Endothelial cell of umbilical vein (primary cell): Measurements from ENCODE around the gene KRT37. TPM values are rescaled to one million over a fixed set of nuclear protein-coding genes. Genes with fewer than 3 reads are reported as not detected.

Experiments used
- BruUV-seq: library from RNA; stranded (reverse); fragments of 400-500 nt; replicated peaks from 2 replicates; lab custom pipeline; 2021; lab: Mats Ljungman, UMichigan
- CTCF ChIA-PET: fragments of 300-600, 350-600 bp; sonication (Branson Sonifier 250); formaldehyde crosslinking; loops from one replicate; lab custom pipeline; 2021; ENCODE audit warnings: antibody characterized with exemption, inconsistent platforms; lab: Charles Lee
- POLR2A ChIA-PET: fragments of 300-600, 350-600 bp; sonication (Branson Sonifier 250); formaldehyde crosslinking; loops from one replicate; lab custom pipeline; 2021; ENCODE audit warnings: antibody characterized with exemption, inconsistent platforms; lab: Charles Lee
- DNase-seq: peaks from one replicate; pipeline ENCODE4 v3.0.0-alpha.2; 2011; ENCODE audit warnings: low read depth, low spot score
- FAIRE-seq: peaks from 2 replicates; lab custom pipeline; 2011; peaks lifted over from hg19 to GRCh38; lab: Jason Lieb, UNC
- H2AFZ ChIP-seq: 2 replicates; pipeline ENCODE4 v1.6.0; 2012; ENCODE audit warnings: low read depth, low read length, control low read depth, inconsistent platforms
- H3K27ac ChIP-seq: 2 replicates; pipeline ENCODE4 v1.5.1; 2011; ENCODE audit warnings: low read depth, mild to moderate bottlenecking, control low read depth, low read length, moderate library complexity; ENCODE audit not compliant: insufficient read depth
- H3K27me3 ChIP-seq, 2 experiments: 2 replicates each; pipeline versions ENCODE4 v1.6.0 to v1.6.1; 2011; ENCODE audit warnings: low read length in 2 of 2, mixed read lengths in 1 of 2; ENCODE audit not compliant: control insufficient read depth in 2 of 2, insufficient read depth in 2 of 2
- H3K36me3 ChIP-seq, 2 experiments: 2 replicates in 1 of 2; 3 replicates in 1 of 2; pipeline ENCODE4 v1.5.1; 2011; ENCODE audit warnings: low read length in 2 of 2, mild to moderate bottlenecking in 1 of 2, moderate library complexity in 1 of 2; ENCODE audit not compliant: control insufficient read depth in 2 of 2, insufficient read depth in 2 of 2; ENCODE audit errors: extremely low read depth in 1 of 2
- H3K4me1 ChIP-seq: 3 replicates; pipeline ENCODE4 v1.5.1; 2011; ENCODE audit warnings: mild to moderate bottlenecking, low read length; ENCODE audit not compliant: control insufficient read depth, insufficient read depth; ENCODE audit errors: extremely low read depth
- H3K4me2 ChIP-seq: 2 replicates; pipeline ENCODE4 v1.6.1; 2011; ENCODE audit warnings: low read length, control low read depth, mixed read lengths; ENCODE audit not compliant: insufficient read depth
- H3K4me3 ChIP-seq, 3 experiments: fragments of 200-600 bp in 1 of 3; sonication (generic), shearing (Covaris generic) in 1 of 3; replicated peaks in 1 of 3; 2 replicates each; pipeline ENCODE4 v1.5.1; 2011 to 2016; ENCODE audit warnings: control low read depth in 3 of 3, low read length in 3 of 3, mild to moderate bottlenecking in 2 of 3, inconsistent platforms in 1 of 3, low read depth in 1 of 3, moderate library complexity in 1 of 3; ENCODE audit not compliant: insufficient read depth in 1 of 3
- H3K79me2 ChIP-seq: 2 replicates; pipeline ENCODE4 v1.6.0; 2012; ENCODE audit warnings: low read length, inconsistent platforms; ENCODE audit not compliant: control insufficient read depth, insufficient read depth
- H3K9ac ChIP-seq: replicated peaks from 2 replicates; pipeline ENCODE3; 2011; ENCODE audit warnings: low read length, control low read depth; ENCODE audit not compliant: insufficient read depth; ENCODE audit errors: extremely low read depth
- H3K9me1 ChIP-seq: replicated peaks from 3 replicates; pipeline ENCODE4 v1.6.0; 2011; ENCODE audit warnings: mild to moderate bottlenecking, low read length; ENCODE audit not compliant: control insufficient read depth, insufficient read depth; ENCODE audit errors: extremely low read depth
- H3K9me3 ChIP-seq: replicated peaks from 2 replicates; pipeline ENCODE4 v1.5.1; 2012; ENCODE audit warnings: low read length, inconsistent platforms; ENCODE audit not compliant: control insufficient read depth, insufficient read depth
- H4K20me1 ChIP-seq: replicated peaks from 2 replicates; pipeline ENCODE3; 2011; ENCODE audit warnings: mild to moderate bottlenecking, low read length; ENCODE audit not compliant: control insufficient read depth, insufficient read depth; ENCODE audit errors: extremely low read depth
- EZH2 ChIP-seq: IDR thresholded peaks from 2 replicates; pipeline ENCODE4 v1.6.1; 2012; ENCODE audit warnings: borderline replicate concordance, low read depth, mild to moderate bottlenecking, moderate library complexity, low read length, inconsistent platforms; ENCODE audit not compliant: severe bottlenecking
- FOS ChIP-seq: IDR thresholded peaks from 2 replicates; pipeline ENCODE4 v1.6.1; 2011; ENCODE audit warnings: mild to moderate bottlenecking, low read length, moderate library complexity, borderline replicate concordance; ENCODE audit not compliant: insufficient read depth
- GATA2 ChIP-seq: IDR thresholded peaks from 2 replicates; pipeline ENCODE4 v1.7.0; 2011; ENCODE audit warnings: low read depth, mild to moderate bottlenecking, moderate library complexity, mixed read lengths, low read length; ENCODE audit not compliant: insufficient read length, insufficient read depth
- JUN ChIP-seq: IDR thresholded peaks from 2 replicates; pipeline ENCODE4 v1.6.1; 2011; ENCODE audit warnings: borderline replicate concordance, low read depth; ENCODE audit not compliant: insufficient read length, insufficient read depth
- MYC ChIP-seq: IDR thresholded peaks from one replicate; pipeline ENCODE4 v1.6.1; 2011; ENCODE audit warnings: mild to moderate bottlenecking, low read depth, low read length
- POLR2A ChIP-seq: IDR thresholded peaks from 2 replicates; pipeline ENCODE4 v1.6.1; 2012; ENCODE audit warnings: low read depth, mild to moderate bottlenecking, control low read depth, low read length
- POLR2AphosphoS5 ChIP-seq: IDR thresholded peaks from 2 replicates; pipeline ENCODE4 v1.6.1; 2012; ENCODE audit warnings: low read depth, mild to moderate bottlenecking, control low read depth, low read length, moderate library complexity; ENCODE audit not compliant: insufficient read depth
- dilution Hi-C: fragments of 300-500 bp; cut with MboI; formaldehyde crosslinking; loops from one replicate; pipeline ENCODE4 v1.15.0; 2019; ENCODE audit warnings: low sequenced_read_pairs; ENCODE audit not compliant: extremely low pct_ligation_motif_present
- intact Hi-C: fragments of 100-400 bp; cut with micrococcal nuclease; formaldehyde crosslinking; loops from one replicate; pipeline ENCODE4 v1.10.0; 2022
- polyA plus RNA-seq, 4 experiments: library from polyadenylated mRNA; depleted of rRNA in 3 of 4; stranded (reverse) in 3 of 4; unstranded in 1 of 4; fragments of >200 nt; gene quantifications; 2 replicates each; pipeline versions ENCODE4 v1.2.1 to v1.2.3, GENCODE V29; 2011 to 2012; ENCODE audit warnings: missing spikeins in 1 of 4
- total RNA-seq: library from RNA; stranded (reverse); gene quantifications from 2 replicates; pipeline ENCODE4 v1.2.3, GENCODE V29; 2021
- TF ChIP-seq, protein P1 (sequence below): IDR thresholded peaks from 2 replicates; pipeline ENCODE4 v1.6.1; 2011; ENCODE audit not compliant: insufficient read depth, insufficient read length
- TF ChIP-seq, protein P2 (sequence below), 2 donors: IDR thresholded peaks; 1 replicate in 1 of 2; 2 replicates in 1 of 2; pipeline ENCODE4 v1.5.1; 2011; ENCODE audit warnings: low read length in 2 of 2, mild to moderate bottlenecking in 2 of 2, moderate library complexity in 2 of 2, control low read depth in 1 of 2, inconsistent platforms in 1 of 2, low read depth in 1 of 2; ENCODE audit not compliant: insufficient read depth in 1 of 2; ENCODE audit errors: extremely low read depth in 1 of 2

KRT37 gene
- total and polyA plus RNA-seq, 2 donors (not counting 3 experiments of a cell fraction or from before 2014, with no cell fraction given), result not detected

DNA sequence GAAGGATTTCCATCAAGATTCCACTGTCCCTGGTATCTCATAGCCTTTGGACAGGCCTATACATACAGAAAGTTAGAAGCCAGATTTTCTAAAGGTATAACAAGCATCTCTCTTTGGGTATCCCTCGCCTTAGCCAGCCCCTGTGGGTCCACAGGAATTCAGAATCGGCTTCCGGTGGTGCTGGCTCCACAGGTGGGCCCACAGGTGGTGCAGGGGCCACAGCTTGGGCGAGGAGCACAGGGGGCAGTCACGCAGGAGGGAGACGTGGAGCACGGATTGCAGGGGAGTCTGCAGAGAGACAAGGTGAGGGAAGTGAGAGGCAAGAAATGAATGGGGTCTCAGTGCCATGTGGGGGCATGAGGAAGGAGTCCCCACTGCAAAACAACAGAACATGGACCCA, 12.9 kb upstream of the KRT37 start:
- POLR2A ChIA-PET, result no interaction called here
- TF ChIP-seq, protein P1, sequence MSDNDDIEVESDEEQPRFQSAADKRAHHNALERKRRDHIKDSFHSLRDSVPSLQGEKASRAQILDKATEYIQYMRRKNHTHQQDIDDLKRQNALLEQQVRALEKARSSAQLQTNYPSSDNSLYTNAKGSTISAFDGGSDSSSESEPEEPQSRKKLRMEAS, result no peak
- no peaks in the 10 kb centered on the region for H3K4me1 ChIP-seq
- H3K27me3 ChIP-seq, result peaks cover 2 to 5% of the 10 kb centered on the region in 2 experiments
- H3K36me3 ChIP-seq, result no peaks in the 10 kb centered on the region
- intact Hi-C loops, result no loop called here
- H3K9ac ChIP-seq, result no peak overlapping the region
- no peak overlapping the region for H3K27ac ChIP-seq
- H3K79me2 ChIP-seq, result no peaks in the 10 kb centered on the region
- dilution Hi-C loops, result no loop called here
- H3K4me2 ChIP-seq, result no peak overlapping the region
- H2AFZ ChIP-seq, result no peak overlapping the region
- CTCF ChIA-PET, result interaction anchor here (1.0 kb wide), 1 partner anchor 111 kb away, joined by 3 read pairs; no protein-coding TSS in a partner anchor
- H3K9me3 ChIP-seq, result no peaks in the 10 kb centered on the region
- H4K20me1 ChIP-seq, result no peaks in the 10 kb centered on the region
- no peak overlapping the region for H3K4me3 ChIP-seq
- H3K9me1 ChIP-seq, result no peaks in the 10 kb centered on the region
- no peak for FAIRE-seq
- no TSS peak for BruUV-seq
- DNase-seq, result no peak

DNA sequence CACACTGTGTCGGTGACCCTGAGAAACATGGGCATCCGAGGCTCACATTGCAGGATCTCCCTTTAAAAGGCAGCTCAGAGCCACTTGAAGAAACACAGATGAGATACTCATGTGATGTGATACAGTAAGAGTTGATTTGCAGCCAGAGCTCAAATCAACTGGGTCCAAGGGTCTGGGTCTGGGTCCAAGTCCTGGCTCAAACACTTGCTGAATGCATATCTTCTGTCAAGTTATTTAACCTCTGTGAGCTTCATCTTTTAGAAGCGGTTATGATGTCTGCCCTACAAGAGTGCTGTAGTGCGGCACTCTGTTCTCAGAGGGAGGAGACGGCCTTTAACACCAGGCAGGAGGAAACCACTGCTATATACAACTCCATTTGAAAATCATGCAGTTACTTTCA, 10.0 kb upstream of the KRT37 start:
- Histone ChIP-seq H3K9me1 (no peaks in the 10 kb centered on the region), H3K79me2 (no peaks in the 10 kb centered on the region), H3K36me3 (no peaks in the 10 kb centered on the region), H3K4me3 (no peak overlapping the region), H3K9ac (no peak overlapping the region), H2AFZ (no peak overlapping the region), H3K4me1 (no peaks in the 10 kb centered on the region), H3K27me3 (peaks cover 2 to 5% of the 10 kb centered on the region in 2 experiments), H3K9me3 (no peaks in the 10 kb centered on the region), H3K4me2 (no peak overlapping the region), H4K20me1 (no peaks in the 10 kb centered on the region), H3K27ac (no peak overlapping the region)
- ChIA-PET CTCF (no interaction called here), POLR2A (no interaction called here)
- DNase-seq (no peak), FAIRE-seq (no peak)
- no peak for TF ChIP-seq JUN
- no peak for TF ChIP-seq POLR2A
- TF ChIP-seq, protein P2, sequence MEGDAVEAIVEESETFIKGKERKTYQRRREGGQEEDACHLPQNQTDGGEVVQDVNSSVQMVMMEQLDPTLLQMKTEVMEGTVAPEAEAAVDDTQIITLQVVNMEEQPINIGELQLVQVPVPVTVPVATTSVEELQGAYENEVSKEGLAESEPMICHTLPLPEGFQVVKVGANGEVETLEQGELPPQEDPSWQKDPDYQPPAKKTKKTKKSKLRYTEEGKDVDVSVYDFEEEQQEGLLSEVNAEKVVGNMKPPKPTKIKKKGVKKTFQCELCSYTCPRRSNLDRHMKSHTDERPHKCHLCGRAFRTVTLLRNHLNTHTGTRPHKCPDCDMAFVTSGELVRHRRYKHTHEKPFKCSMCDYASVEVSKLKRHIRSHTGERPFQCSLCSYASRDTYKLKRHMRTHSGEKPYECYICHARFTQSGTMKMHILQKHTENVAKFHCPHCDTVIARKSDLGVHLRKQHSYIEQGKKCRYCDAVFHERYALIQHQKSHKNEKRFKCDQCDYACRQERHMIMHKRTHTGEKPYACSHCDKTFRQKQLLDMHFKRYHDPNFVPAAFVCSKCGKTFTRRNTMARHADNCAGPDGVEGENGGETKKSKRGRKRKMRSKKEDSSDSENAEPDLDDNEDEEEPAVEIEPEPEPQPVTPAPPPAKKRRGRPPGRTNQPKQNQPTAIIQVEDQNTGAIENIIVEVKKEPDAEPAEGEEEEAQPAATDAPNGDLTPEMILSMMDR (IDR thresholded peaks at IDR 0.05; ENCODE audit: extremely low read depth in 1 of 2, insufficient read depth in 1 of 2, low read depth in 1 of 2, low read length in 2 of 2), result no peak
- TF ChIP-seq POLR2AphosphoS5, result no peak
- TF ChIP-seq, protein P1, result no peak
- no peak for TF ChIP-seq FOS
- no peak for TF ChIP-seq GATA2
- TF ChIP-seq EZH2, result no peak
- TF ChIP-seq MYC, result no peak
- intact Hi-C loops (no loop called here), dilution Hi-C loops (no loop called here)
- no TSS peak for BruUV-seq
